Heart right ventricle (tissue), 16 donors: Measurements from ENCODE around the gene CDH9. TPM values are rescaled to one million over a fixed set of nuclear protein-coding genes. Genes with fewer than 3 reads are reported as not detected.
"Not testable (repeated sequence)": the region's sequence is repeated elsewhere in the genome, so short reads cannot be mapped to it uniquely, and the experiment has no call there.

Experiments used
- ATAC-seq, 8 donors: fragments of 200-7000 bp; cut with Tn5 transposase; one replicate each; pipeline ENCODE4 v1.9.1; 2020; ENCODE audit warnings: mild to moderate bottlenecking in 8 of 8, moderate library complexity in 8 of 8, moderate number of reproducible peaks in 1 of 8
- DNase-seq, 2 donors: peaks; one replicate each; pipeline ENCODE4 v3.0.0-alpha.2; 2020
- H3K27ac ChIP-seq, 10 donors: fragments of 200-600 bp; sonication (generic) in 2 of 10; one replicate each; pipeline versions ENCODE4 v1.5.0 to v1.8.0; 2020 to 2022; ENCODE audit warnings: mild to moderate bottlenecking in 3 of 10
- H3K27me3 ChIP-seq, 7 donors: fragments of 200-600 bp; one replicate each; pipeline ENCODE4 v1.8.0; 2021 to 2022; ENCODE audit warnings: mild to moderate bottlenecking in 2 of 7
- H3K36me3 ChIP-seq, 9 donors: fragments of 200-600 bp; sonication (generic) in 1 of 9; one replicate each; pipeline versions ENCODE4 v1.5.0 to v1.8.0; 2020 to 2022; ENCODE audit warnings: mild to moderate bottlenecking in 2 of 9
- H3K4me1 ChIP-seq, 9 donors: fragments of 200-600 bp; sonication (generic) in 1 of 9; one replicate each; pipeline versions ENCODE4 v1.5.0 to v1.8.0; 2020 to 2022; ENCODE audit warnings: mild to moderate bottlenecking in 4 of 9
- H3K4me3 ChIP-seq, 10 donors: fragments of 200-600 bp; sonication (generic) in 2 of 10; one replicate each; pipeline versions ENCODE4 v1.5.0 to v1.8.0; 2020 to 2022; ENCODE audit warnings: mild to moderate bottlenecking in 7 of 10, moderate library complexity in 2 of 10
- H3K9me3 ChIP-seq, 11 donors: fragments of 200-600 bp in 10 of 11; sonication (generic) in 2 of 11; one replicate each; pipeline versions ENCODE4 v1.5.0 to v1.8.0; 2013 to 2022; ENCODE audit warnings: mild to moderate bottlenecking in 2 of 11, control low read depth in 1 of 11, moderate library complexity in 1 of 11
- WGBS, 2 donors: extraction: QIAGEN DNeasy Blood & Tissue Kit; methylation state at CpG; one replicate each; pipeline ENCODE4 v1.1.7; 2013; ENCODE audit warnings: inconsistent platforms in 1 of 2; 5-methylcytosine and 5-hydroxymethylcytosine counted together
- intact Hi-C, 10 donors: fragments of 100-400 bp; cut with DNase I; formaldehyde crosslinking; loops; one replicate each; pipeline versions ENCODE4 v1.11.1 to v1.14.2; 2022
- polyA plus RNA-seq, 2 donors: library from polyadenylated mRNA; stranded (reverse); fragments of 200-250 nt; gene quantifications; one replicate each; pipeline ENCODE4 v1.2.3, GENCODE V29; 2013
- total RNA-seq, 10 donors: library from RNA; stranded (reverse); fragmentation: NEBNext Ultra II Directional in 3 of 10; extraction: Animal tissue kit (Norgen Biotek cat#: 25700) in 3 of 10; gene quantifications; one replicate each; pipeline versions ENCODE4 v1.2.1 to v1.2.4, GENCODE V29; 2021 to 2023
- TF ChIP-seq, protein P1 (sequence below), 9 donors: fragments of 200-600 bp; sonication (generic) in 2 of 9; IDR thresholded peaks; one replicate each; pipeline versions ENCODE4 v1.5.0 to v1.8.0; 2021 to 2022; ENCODE audit warnings: antibody characterized with exemption in 9 of 9, mild to moderate bottlenecking in 5 of 9, moderate library complexity in 1 of 9
- donor health status: Arrhythmogenic right ventricular cardiomyopathy.
- donor health status: ischemic (EF 13 %, LVEDD 7.1; RV severe dilation, severe dysfunction).
- donor health status: healthy with polysubstance abuse.
- donor health status: DM: no; HTN: yes; CAD: no.
- donor health status: DM: no; HTN: no; CAD: no.
- donor health status: ischemic (EF 25% LVEDD 6.9; RV normal size, moderate dysfunction).
- donor health status: ischemic (EF 25% LVEDD 5.7; RV mildly dilated, moderate dysfunction).
- donor health status: healthy.
- donor health status: DM: yes; HTN: yes; CAD: no.
- donor health status: Ischemic cardiomyopathy.
- donor health status: ischemic (EF 35%, LVEDD 5.7; RV mildly dilated, moderate dysfunction).
- donor health status: nonischemic (EF 11% LVEDD 7.7; RV severe dilation, severe dysfunction).
- donor health status: DM: yes; HTN: yes; CAD: no.
- donor health status: PGD.
- donor health status: ischemic (EF 29% LVEDD 5.4; RV normal size, mild dysfunction).
- donor health status: nonischemic (EF 23%, LVEDD 6.1; RV moderate dilation, normal function).

The CDH9 gene
- total and polyA plus RNA-seq, 12 donors: not detected

DNA sequence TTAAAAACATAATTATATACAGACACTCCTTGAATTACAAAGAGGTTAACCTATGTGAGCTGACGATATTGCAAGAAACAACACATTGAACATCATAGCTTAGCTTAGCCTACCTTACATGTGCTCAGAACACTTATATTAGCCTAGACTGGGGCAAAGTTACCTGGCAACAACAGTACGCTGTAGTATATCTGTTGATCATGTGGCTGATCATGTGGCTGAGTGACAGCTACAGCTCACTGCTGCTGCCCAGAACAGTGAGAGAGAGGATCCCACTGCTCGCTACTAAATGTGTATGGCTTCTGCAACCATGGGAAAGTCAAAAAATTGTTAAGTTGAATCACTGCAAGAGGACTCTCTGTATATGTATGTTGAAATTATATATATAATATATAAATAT, 169.9 kb downstream of the CDH9 start:
- H3K36me3 ChIP-seq: no peaks in the 10 kb centered on the region
- H3K27me3 ChIP-seq: no peaks in the 10 kb centered on the region
- ATAC-seq (no peak), DNase-seq (no peak)
- WGBS, 2 donors: 86 to 89% methylated on average over 3 of the region's 3 CpGs
- TF ChIP-seq, protein P1, sequence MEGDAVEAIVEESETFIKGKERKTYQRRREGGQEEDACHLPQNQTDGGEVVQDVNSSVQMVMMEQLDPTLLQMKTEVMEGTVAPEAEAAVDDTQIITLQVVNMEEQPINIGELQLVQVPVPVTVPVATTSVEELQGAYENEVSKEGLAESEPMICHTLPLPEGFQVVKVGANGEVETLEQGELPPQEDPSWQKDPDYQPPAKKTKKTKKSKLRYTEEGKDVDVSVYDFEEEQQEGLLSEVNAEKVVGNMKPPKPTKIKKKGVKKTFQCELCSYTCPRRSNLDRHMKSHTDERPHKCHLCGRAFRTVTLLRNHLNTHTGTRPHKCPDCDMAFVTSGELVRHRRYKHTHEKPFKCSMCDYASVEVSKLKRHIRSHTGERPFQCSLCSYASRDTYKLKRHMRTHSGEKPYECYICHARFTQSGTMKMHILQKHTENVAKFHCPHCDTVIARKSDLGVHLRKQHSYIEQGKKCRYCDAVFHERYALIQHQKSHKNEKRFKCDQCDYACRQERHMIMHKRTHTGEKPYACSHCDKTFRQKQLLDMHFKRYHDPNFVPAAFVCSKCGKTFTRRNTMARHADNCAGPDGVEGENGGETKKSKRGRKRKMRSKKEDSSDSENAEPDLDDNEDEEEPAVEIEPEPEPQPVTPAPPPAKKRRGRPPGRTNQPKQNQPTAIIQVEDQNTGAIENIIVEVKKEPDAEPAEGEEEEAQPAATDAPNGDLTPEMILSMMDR (IDR thresholded peaks at IDR 0.05): no peak
- intact Hi-C loops: no loop called here
- no peaks in the 10 kb centered on the region for H3K9me3 ChIP-seq
- no peak overlapping the region for H3K4me3 ChIP-seq
- H3K4me1 ChIP-seq: no peaks in the 10 kb centered on the region
- H3K27ac ChIP-seq: no peak overlapping the region

DNA sequence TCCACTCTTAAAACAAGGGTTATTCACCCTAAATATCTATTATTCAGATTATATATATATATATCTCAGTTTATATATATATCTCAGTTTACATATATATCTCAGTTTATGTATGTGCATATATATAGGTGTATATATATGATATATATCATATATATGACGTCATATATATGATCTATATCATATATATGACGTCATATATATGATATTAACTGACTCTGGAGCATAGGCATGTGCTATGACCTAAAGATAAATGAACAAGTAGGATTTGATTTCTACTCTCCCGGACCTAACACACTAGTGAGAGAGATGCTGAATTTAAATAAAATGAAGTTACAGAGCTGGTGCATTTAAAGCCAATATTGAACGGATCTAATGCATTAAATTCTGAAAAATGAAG, 174.3 kb downstream of the CDH9 start:
- Histone ChIP-seq H3K36me3 (no peaks in the 10 kb centered on the region), H3K9me3 (no peaks in the 10 kb centered on the region), H3K27me3 (no peaks in the 10 kb centered on the region), H3K27ac (no peak overlapping the region), H3K4me1 (no peaks in the 10 kb centered on the region), H3K4me3 (no peak overlapping the region)
- intact Hi-C loops: no loop called here
- no peak for DNase-seq
- 45 to 53% methylated on average over 4 of the region's 4 CpGs for WGBS, 2 donors
- TF ChIP-seq, protein P1 (IDR thresholded peaks at IDR 0.05): no peak
- no peak for ATAC-seq

DNA sequence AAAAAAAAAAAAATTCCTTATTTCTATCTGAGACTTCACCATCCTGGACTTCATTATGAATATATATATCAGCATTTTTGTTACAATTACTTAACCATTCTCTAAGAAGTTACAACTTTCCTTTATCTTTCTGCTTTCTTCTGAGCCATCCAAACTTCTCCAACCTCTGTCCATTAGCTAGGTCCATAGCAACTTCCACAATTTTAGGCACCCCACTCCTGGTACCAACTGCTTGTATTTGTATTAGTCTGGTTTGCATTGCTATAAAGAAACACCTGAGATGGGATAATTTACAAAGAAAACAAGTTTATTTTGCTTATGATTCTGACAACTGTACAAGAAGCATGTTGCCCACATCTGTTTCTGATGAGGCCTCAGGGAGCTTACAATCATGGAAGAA, 182.1 kb downstream of the CDH9 start:
- ATAC-seq (no peak), DNase-seq (no peak)
- intact Hi-C loops: no loop called here
- Histone ChIP-seq H3K4me3 (no peak overlapping the region), H3K9me3 (peaks cover 0 to 47% (median 16%) of the 10 kb centered on the region in 11 donors), H3K27me3 (no peaks in the 10 kb centered on the region), H3K36me3 (no peaks in the 10 kb centered on the region), H3K4me1 (no peaks in the 10 kb centered on the region), H3K27ac (no peak overlapping the region)
- TF ChIP-seq, protein P1 (IDR thresholded peaks at IDR 0.05): no peak

DNA sequence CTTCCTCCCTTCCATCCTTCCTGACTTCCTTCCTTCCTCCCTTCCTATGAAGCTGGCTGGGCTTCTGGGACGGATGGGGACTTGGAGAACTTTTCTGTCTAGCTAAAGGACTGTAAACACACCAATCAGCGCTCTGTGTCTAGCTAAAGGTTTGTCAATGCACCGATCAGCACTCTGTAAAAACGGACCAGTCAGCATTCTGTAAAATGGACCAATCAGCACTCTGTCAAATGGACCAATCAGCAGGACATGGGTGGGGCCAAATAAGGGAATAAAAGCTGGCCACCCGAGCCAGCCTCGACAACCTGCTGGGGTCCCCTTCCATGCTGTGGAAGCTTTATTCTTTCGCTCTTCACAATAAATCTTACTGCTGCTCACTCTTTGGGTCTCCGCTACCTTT, 185.9 kb downstream of the CDH9 start:
- H3K27ac ChIP-seq, H3K4me1 ChIP-seq, H3K4me3 ChIP-seq, H3K27me3 ChIP-seq, intact Hi-C loops, ATAC-seq, DNase-seq, H3K36me3 ChIP-seq: not testable (repeated sequence)
- H3K9me3 ChIP-seq: peaks cover 0 to 46% (median 16%) of the 10 kb centered on the region in 11 donors
- WGBS, 2 donors: 83 to 87% methylated on average over 8 of the region's 8 CpGs

DNA sequence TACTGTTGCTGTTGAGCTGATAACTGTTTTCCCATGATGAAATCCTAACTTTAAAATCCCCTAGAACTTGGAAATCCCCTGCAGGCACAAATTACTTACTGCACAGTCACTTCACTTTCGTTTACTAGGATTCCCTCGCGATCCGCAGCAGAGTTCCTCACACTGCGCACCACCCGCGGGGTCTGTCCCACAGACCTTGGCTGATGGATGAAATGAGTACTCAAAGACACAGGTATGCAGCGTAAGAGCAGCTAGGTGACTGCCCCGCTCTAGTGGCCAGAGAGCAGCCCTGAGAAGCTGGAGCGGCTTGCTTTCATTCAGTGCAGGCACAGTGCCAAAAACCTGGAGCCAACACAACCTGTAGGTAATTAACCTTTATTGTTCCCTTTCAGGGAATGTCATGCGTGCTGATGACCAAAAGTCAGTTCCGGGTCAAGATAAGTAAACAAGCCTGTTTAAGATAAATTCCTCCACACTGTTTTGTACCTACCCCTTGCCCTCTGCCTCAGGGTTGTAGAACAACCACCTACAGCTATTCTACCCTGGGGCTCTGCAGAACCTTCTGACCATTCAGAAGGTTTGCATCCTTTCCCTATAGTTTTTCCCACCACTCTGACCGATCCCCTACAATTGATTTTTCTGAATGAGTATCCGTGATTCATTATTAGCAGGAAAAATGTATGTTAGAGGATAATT, 191.2 kb downstream of the CDH9 start:
- intact Hi-C loops: no loop called here
- Histone ChIP-seq H3K4me1 (no peaks in the 10 kb centered on the region), H3K27ac (no peak overlapping the region), H3K9me3 (peaks cover 0 to 24% (median 0%) of the 10 kb centered on the region in 11 donors), H3K4me3 (no peak overlapping the region), H3K36me3 (no peaks in the 10 kb centered on the region), H3K27me3 (no peaks in the 10 kb centered on the region)
- ATAC-seq (no peak), DNase-seq (no peak)
- WGBS, 2 donors: 76 to 86% methylated on average over 14 of the region's 14 CpGs
- TF ChIP-seq, protein P1 (IDR thresholded peaks at IDR 0.05): no peak
